OCI-M2 (cell line): ENCODE data around the gene WDR86.

Experiments used
- DNase-seq: peaks from one replicate; lab custom pipeline; 2025; ENCODE audit not compliant: unreplicated experiment; lab: John Stamatoyannopoulos, UW

Gene WDR86

GRCh38 chr7:151428378-151429236 lies 18.8 kb upstream of the WDR86 start:
- DNase-seq, result no peak

- no peak for DNase-seq
Measured at GRCh38 chr7:151427705-151428377, 18.0 kb upstream of the WDR86 start.

- DNase-seq, result no peak
Measured at GRCh38 chr7:151426904-151427704, 17.3 kb upstream of the WDR86 start.

- no peak for DNase-seq
Measured at GRCh38 chr7:151426441-151426903, 16.6 kb upstream of the WDR86 start.

- no peak for DNase-seq
Measured at GRCh38 chr7:151425670-151426440, 16.0 kb upstream of the WDR86 start.

- DNase-seq, result no peak
Measured at GRCh38 chr7:151424799-151425198, 15.0 kb upstream of the WDR86 start.

GRCh38 chr7:151423936-151424335 lies 14.1 kb upstream of the WDR86 start:
- no peak for DNase-seq

- no peak for DNase-seq
Measured at GRCh38 chr7:151423226-151423625, 13.4 kb upstream of the WDR86 start.

- no peak for DNase-seq
Measured at GRCh38 chr7:151422212-151422611, 12.4 kb upstream of the WDR86 start.

- DNase-seq, result no peak
Measured at GRCh38 chr7:151420144-151420543, 10.3 kb upstream of the WDR86 start.

GRCh38 chr7:151416941-151417315 lies 7.1 kb upstream of the WDR86 start:
- no peak for DNase-seq

GRCh38 chr7:151416112-151416940 lies 6.5 kb upstream of the WDR86 start:
- DNase-seq, result no peak

- no peak for DNase-seq
Measured at GRCh38 chr7:151415375-151416105, 5.7 kb upstream of the WDR86 start.

GRCh38 chr7:151413241-151413640 lies 3.4 kb upstream of the WDR86 start:
- DNase-seq, result no peak

- DNase-seq, result no peak
Measured at GRCh38 chr7:151412318-151412717, 2.5 kb upstream of the WDR86 start.

- DNase-seq, result no peak
Measured at GRCh38 chr7:151411551-151411950, 1.7 kb upstream of the WDR86 start.

GRCh38 chr7:151410405-151411390 lies 860 bp upstream of the WDR86 start:
- no peak for DNase-seq
